ENCODE data around the gene FNBP1. TPM values are rescaled to one million over a fixed set of nuclear protein-coding genes. Genes with fewer than 3 reads are reported as not detected.

FNBP1 gene
- polyA plus RNA-seq, 3 donors: 4.3 to 20.1 (median 10.9) TPM

DNA sequence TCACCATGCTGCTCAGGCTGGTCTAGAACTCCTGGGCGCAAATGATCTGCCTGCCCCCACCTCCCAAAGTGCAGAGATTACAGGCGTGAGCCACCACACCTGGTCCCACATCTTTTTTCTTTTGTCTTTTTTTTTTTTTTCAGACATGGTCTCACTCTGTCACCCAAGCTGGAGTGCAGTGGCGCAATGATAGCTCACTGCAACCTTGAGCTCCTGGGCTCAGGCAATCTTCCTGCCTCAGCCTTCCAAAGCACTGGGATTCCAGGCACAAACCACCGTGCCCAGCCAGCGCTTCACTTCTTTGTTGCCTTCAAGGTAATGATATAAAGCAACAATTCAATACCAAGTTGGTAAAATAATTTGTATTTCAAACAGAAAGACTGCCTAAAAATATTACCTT, 128.9 kb downstream of the FNBP1 start:
- WGBS, 3 donors: 91 to 95% (median 92%) methylated on average over 5 of the region's 5 CpGs
- H3K27ac ChIP-seq (ENCODE audit: low read depth, low read length): no peak overlapping the region

- no peak overlapping the region for H3K27ac ChIP-seq (ENCODE audit: low read depth, low read length)
- WGBS, 3 donors: 81 to 89% (median 85%) methylated on average over 15 of the region's 15 CpGs
Measured at GRCh38 chr9:129910628-129911567, 132.1 kb downstream of the FNBP1 start.

DNA sequence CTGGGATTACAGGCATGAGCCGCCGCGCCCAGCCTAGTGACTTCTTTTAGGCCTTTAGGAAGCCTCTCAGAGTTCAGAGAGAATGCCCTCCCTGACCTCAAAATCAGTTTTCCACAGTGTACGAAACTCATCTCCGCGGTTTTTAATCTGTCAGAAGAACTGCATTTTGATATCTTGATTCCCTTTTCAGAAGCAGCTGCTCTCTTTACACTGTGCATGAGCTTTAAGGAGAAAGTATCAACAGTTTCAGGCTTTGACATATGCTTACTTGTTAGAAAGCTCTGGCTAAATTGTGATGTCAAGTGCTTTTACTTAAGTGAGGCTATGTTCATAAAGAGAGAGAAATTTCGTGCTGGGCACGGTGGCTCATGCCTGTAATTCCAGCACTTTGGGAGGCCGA, 133.1 kb downstream of the FNBP1 start:
- WGBS, 3 donors: 94 to 95% (median 95%) methylated on average over 9 of the region's 9 CpGs
- H3K27ac ChIP-seq (ENCODE audit: low read depth, low read length): no peak overlapping the region

DNA sequence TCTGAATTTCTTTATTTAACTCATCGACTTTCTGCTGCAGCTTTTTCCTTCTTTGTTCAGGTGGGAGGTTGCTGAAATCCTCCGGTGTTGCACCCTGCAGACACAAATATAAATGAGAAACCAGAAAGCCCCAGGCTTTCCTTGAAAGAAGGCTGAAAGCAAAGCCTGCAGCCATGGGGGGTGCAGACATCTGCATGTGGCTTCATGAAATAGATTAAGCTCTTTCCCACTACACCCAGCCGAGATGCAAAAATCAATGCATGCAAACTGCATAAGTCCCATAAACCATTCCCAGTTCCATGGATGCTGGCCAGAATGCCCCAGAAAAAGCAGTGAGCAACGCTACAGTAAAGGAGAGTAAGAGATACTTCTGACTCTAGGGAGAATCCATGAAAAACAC, 134.1 kb downstream of the FNBP1 start:
- 81 to 88% (median 84%) methylated on average over 4 of the region's 4 CpGs for WGBS, 3 donors
- H3K27ac ChIP-seq (ENCODE audit: low read depth, low read length): no peak overlapping the region

GRCh38 chr9:129907201-129907600, 135.8 kb downstream of the FNBP1 start:
- 93 to 99% (median 96%) methylated on average over 4 of the region's 4 CpGs for WGBS, 3 donors
- H3K27ac ChIP-seq (ENCODE audit: low read depth, low read length): no peak overlapping the region

GRCh38 chr9:129906298-129906697, 136.7 kb downstream of the FNBP1 start:
- H3K27ac ChIP-seq (ENCODE audit: low read depth, low read length): no peak overlapping the region

GRCh38 chr9:129904734-129905133, 138.3 kb downstream of the FNBP1 start:
- no peak overlapping the region for H3K27ac ChIP-seq (ENCODE audit: low read depth, low read length)
- 95 to 98% (median 95%) methylated on average over 4 of the region's 4 CpGs for WGBS, 3 donors

More at GRCh38 chr9:129906298-129906697, 136.7 kb downstream of the FNBP1 start:
- WGBS, 3 donors: 97 to 98% (median 97%) methylated on average over 4 of the region's 4 CpGs

DNA sequence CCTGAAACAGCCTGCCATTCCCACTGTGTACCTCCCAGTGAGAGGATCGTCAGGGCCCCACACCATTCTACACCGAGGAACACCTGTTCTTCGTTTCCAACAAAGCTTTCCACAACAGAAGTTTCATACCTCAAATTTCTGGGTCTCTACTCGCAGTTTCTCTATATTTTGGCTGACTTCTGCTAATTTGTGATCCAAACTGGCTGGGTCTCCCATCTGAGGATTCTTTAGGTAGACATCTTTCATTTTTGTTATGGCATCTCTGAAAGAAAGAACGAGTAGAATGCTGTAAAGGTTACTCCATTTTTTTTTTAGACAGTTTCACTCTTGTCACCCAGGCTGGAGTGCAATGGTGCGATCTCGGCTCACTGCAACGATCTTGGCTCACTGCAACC, 140.3 kb downstream of the FNBP1 start:
- 85 to 92% (median 89%) methylated on average over 8 of the region's 8 CpGs for WGBS, 3 donors
- no peak overlapping the region for H3K27ac ChIP-seq (ENCODE audit: low read depth, low read length)

GRCh38 chr9:129901993-129902739, 140.8 kb downstream of the FNBP1 start:
- no peak overlapping the region for H3K27ac ChIP-seq (ENCODE audit: low read depth, low read length)
- 88 to 90% (median 89%) methylated on average over 9 of the region's 9 CpGs for WGBS, 3 donors

DNA sequence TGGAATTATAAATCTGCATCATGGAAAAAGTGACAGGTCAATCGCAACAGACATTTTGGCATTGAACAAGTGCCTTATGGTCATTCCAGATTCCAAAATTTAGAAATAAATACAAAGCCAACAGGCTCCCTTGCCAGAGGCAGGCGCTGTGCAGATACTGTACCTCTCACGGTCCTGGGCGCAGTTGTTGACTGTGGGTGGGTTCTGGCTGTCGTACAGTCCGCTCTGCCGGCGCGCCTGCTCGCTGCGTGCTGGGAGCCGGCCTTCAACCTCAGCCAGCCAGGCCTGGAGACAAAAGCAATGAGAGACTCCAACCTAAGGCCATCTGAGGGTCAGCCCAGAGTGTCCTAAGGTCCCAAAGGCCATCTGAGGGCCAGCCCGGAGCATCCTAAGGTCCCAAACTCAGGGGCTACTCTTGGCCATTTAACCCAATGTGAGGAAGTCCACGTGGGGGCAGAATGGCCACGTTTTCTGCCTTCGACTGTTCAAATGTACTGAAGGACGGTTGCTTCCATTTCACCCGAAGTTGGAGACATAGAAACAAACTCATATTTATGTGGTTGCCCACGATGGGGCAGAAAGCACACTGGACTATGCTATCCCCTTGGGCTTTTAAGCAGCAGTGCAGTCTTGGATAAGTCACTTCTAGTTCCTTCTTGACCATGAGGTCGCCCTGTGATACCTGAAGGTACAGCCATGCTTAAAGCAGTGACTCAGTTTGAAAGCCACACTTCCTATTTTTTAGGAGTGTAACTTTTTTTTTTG, 142.5 kb downstream of the FNBP1 start:
- H3K27ac ChIP-seq (ENCODE audit: low read depth, low read length): no peak overlapping the region
- 92% methylated on average over 20 of the region's 20 CpGs for WGBS, 3 donors

- WGBS, 3 donors: 68 to 92% (median 76%) methylated on average over 2 of the region's 2 CpGs
- H3K27ac ChIP-seq (ENCODE audit: low read depth, low read length): no peak overlapping the region
Measured at GRCh38 chr9:129899620-129900019, 143.4 kb downstream of the FNBP1 start.

- 67 to 90% (median 72%) methylated on average over 8 of the region's 8 CpGs for WGBS, 3 donors
- H3K27ac ChIP-seq (ENCODE audit: low read depth, low read length): no peak overlapping the region
Measured at GRCh38 chr9:129898185-129898584, 144.8 kb downstream of the FNBP1 start.

GRCh38 chr9:129897263-129897662, 145.7 kb downstream of the FNBP1 start:
- 86 to 96% (median 94%) methylated on average over 6 of the region's 6 CpGs for WGBS, 3 donors

DNA sequence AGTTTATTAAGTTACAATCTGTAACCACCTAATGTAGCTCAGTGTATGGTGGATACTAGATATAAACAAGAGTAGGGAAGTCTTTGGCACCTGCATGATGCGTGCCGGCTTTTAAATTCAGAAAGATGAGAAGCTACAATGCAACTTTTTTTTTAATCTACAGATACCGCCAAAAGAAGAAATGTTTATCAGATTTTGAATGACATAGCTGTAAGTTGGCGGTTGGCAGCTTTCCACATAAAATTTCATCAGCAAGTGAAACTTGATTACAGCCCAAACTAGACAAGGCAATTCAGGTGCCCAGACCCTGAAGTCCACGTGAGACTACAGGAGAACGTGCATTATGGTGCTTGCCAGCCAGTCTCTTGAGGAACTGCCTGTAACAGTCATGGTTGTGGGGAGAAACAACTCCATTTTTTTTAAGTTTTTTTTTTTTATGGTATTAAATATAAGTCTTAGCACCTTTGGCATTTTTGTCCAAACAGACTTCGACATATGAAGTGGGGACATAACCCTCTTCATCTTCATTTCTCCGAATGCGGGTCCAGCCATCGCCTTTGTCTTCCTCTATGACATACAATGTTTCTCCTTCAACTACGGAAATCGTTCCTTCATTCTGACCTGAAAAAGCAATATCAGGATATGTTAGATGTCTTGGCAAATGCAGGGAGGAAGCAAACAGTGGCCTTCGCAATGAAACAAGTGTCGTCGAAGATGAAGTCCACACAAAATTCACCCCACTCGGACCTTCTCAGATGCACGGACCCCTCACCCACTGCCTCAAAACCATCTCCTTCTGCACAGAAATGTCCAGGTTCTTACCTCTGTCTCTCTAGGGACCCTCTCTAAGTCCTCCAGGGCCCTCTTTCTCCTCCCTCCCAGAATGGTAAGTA, 147.4 kb downstream of the FNBP1 start:
- H3K27ac ChIP-seq (ENCODE audit: low read depth, low read length): no peak overlapping the region
- WGBS, 3 donors: 78 to 94% (median 80%) methylated on average over 17 of the region's 17 CpGs

More at GRCh38 chr9:129897263-129897662, 145.7 kb downstream of the FNBP1 start:
- no peak overlapping the region for H3K27ac ChIP-seq (ENCODE audit: low read depth, low read length)

DNA sequence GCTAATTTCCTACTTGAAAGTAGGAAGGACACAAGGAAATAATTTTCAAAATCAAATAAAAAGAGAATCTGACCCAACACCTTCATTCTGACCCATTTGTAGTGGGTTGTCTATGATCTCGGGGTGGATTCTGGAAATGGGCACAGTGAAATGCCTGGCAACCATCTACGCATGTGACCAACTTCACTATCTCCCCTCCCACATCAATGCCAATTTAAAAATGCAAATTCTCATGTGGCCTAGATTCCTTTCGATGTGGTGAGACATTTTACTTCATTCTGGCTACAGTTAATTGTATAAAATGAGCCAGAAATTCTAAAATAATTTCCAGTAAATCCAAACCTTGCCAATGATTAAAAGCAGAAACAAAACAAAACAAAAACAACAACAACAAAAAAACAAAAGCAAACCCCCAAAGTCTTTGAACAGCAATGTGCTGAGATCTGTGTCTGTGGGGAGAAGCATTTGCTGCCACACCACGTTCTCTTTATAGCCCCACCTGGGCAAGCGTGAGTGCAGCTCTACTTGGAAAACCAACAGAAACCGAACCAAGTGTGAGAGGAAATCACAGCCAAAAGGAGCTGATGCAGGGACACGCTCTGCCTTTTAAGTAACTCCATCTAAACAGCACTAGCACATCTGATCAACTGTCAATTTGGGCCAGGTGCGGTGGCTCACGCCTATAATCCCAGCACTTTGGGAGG, 148.7 kb downstream of the FNBP1 start:
- 87 to 90% (median 87%) methylated on average over 9 of the region's 9 CpGs for WGBS, 3 donors
- H3K27ac ChIP-seq (ENCODE audit: low read depth, low read length): no peak overlapping the region

DNA sequence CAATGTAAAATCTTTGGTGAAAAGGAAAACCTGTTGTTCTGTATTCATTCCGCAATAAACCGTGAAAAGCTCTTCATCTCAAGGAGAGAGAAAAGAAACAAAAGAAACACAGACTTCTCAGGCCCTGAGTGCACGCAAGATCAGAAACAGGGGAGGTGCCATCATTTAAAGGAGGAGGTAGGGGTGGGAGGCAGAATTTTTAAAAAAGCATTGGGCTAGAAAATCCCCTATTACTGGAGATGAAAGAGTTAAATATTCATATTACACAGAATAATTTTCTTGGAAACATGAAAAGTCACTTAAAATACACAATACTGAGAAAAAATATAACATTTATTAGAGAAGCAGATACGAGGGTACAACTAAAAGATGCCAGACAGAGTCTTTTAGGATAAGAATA, 151.4 kb downstream of the FNBP1 start:
- 84 to 90% (median 84%) methylated on average over 4 of the region's 4 CpGs for WGBS, 3 donors
- no peak overlapping the region for H3K27ac ChIP-seq (ENCODE audit: low read depth, low read length)

- H3K27ac ChIP-seq (ENCODE audit: low read depth, low read length): peak overlapping the region; percentile 31
- WGBS, 3 donors: 57 to 85% (median 70%) methylated on average over 13 to 14 of the region's 14 CpGs
Measured at GRCh38 chr9:129890718-129891299, 152.2 kb downstream of the FNBP1 start.
